ENCODE results near the gene SAMMSON. TPM values are rescaled to one million over a fixed set of nuclear protein-coding genes. Genes with fewer than 3 reads are reported as not detected.

Gene SAMMSON
- polyA plus RNA-seq, 1 donor (not counting 4 experiments of a cell fraction or from before 2014, with no cell fraction given) = not detected

DNA sequence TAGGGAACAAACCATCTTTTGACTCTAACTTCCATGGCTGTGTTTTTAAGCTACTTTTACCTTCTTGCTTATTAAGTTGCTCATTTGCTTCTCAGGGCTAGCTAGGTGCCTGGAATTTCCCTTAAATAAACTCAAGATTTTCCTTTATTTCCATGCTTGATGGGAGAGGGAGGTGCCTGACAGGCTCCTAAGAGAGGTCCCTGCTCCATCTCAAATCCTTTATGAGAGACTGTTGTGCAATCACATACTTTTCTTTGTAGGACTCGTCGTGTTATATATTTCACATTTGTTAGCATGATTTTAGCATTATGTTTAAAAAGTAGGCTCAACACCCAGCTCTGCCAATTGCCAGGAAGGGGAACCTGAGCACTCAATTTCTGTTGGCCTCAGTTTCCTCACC is 95.7 kb downstream of the SAMMSON start:
- H3K9me3 ChIP-seq (ENCODE audit: control insufficient read depth, low read depth, low read length) = no peaks in the 10 kb centered on the region
- FAIRE-seq = no peak
- dilution Hi-C loops (cut with MboI; ENCODE audit: extremely low pct_ligation_motif_present, low sequenced_read_pairs) = no loop called here

DNA sequence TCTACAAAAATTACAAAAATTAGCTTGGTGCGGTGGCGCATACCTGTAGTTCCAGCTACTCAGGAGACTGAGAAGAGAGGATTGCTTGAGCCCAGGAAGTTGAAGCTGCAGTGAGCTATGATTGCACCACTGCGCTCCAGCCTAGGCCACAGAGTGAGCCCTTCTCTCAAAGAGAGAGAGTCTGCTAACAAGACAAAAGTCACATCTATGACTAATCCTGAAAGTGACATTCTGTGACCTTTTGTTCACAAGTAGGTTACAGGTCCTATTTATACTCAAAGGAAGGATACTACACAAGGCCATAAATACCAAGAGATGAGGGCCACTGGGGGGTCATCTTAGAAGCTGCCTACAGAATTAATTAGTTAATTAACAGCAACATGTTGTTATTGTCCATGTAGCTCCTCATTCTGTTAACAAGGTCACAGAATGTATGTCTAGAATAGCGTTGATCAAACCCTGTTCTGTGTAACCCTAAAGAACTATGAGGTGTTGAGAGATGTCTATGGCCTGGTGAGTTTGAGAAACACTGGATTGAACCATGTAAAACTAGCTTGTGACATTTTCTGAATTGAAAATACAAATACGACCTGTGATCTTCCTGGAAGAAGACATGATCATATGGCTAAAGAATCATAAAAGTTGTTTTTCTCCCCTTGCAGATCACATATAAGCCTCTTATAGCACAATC is 97.0 kb downstream of the SAMMSON start:
- no peak overlapping the region for H3K9ac ChIP-seq (ENCODE audit: control insufficient read depth, extremely low read depth, insufficient read depth, low read length)
- H3K4me2 ChIP-seq (ENCODE audit: control insufficient read depth, extremely low read depth, insufficient read depth, low read depth, low read length) = no peak overlapping the region
- H3K79me2 ChIP-seq (ENCODE audit: control insufficient read depth, insufficient read depth, low read length) = no peaks in the 10 kb centered on the region
- DNase-seq (ENCODE audit: low read depth, low spot score) = no peak
- H3K27ac ChIP-seq (ENCODE audit: control insufficient read depth, insufficient read depth, low read length) = no peak overlapping the region
- no peaks in the 10 kb centered on the region for H3K9me3 ChIP-seq (ENCODE audit: control insufficient read depth, low read depth, low read length)
- H3K27me3 ChIP-seq (ENCODE audit: control insufficient read depth, extremely low read depth, insufficient read depth, low read length) = no peaks in the 10 kb centered on the region
- H4K20me1 ChIP-seq (ENCODE audit: control insufficient read depth, extremely low read depth, insufficient read depth, low read length) = no peaks in the 10 kb centered on the region
- FAIRE-seq = no peak
- no peaks in the 10 kb centered on the region for H3K4me1 ChIP-seq (ENCODE audit: control insufficient read depth, extremely low read depth, insufficient read depth, low read length)
- no peak for TF ChIP-seq EZH2 (IDR thresholded peaks at IDR 0.05; ENCODE audit: low read length)
- H2AFZ ChIP-seq (ENCODE audit: control insufficient read depth, low read length) = no peak overlapping the region
- dilution Hi-C loops (cut with MboI; ENCODE audit: extremely low pct_ligation_motif_present, low sequenced_read_pairs) = no loop called here
- H3K36me3 ChIP-seq (ENCODE audit: control insufficient read depth in 2 of 2, extremely low read depth in 1 of 2, insufficient read depth in 2 of 2, low read length in 2 of 2) = no peaks in the 10 kb centered on the region
- H3K9me1 ChIP-seq (ENCODE audit: control insufficient read depth, extremely low read depth, insufficient read depth, low read length) = no peaks in the 10 kb centered on the region
- H3K4me3 ChIP-seq (ENCODE audit: control insufficient read depth in 2 of 3, extremely low read depth in 1 of 3, insufficient read depth in 2 of 3, low read depth in 1 of 3, low read length in 3 of 3) = no peak overlapping the region

More for the DNA sequence above, 95.7 kb downstream of the SAMMSON start:
- no peak overlapping the region for H3K4me3 ChIP-seq (ENCODE audit: control insufficient read depth in 2 of 3, extremely low read depth in 1 of 3, insufficient read depth in 2 of 3, low read depth in 1 of 3, low read length in 3 of 3)
- H3K4me2 ChIP-seq (ENCODE audit: control insufficient read depth, extremely low read depth, insufficient read depth, low read depth, low read length) = no peak overlapping the region
- no peaks in the 10 kb centered on the region for H4K20me1 ChIP-seq (ENCODE audit: control insufficient read depth, extremely low read depth, insufficient read depth, low read length)
- H3K27me3 ChIP-seq (ENCODE audit: control insufficient read depth, extremely low read depth, insufficient read depth, low read length) = no peaks in the 10 kb centered on the region
- no peak overlapping the region for H2AFZ ChIP-seq (ENCODE audit: control insufficient read depth, low read length)
- no peak overlapping the region for H3K9ac ChIP-seq (ENCODE audit: control insufficient read depth, extremely low read depth, insufficient read depth, low read length)
- DNase-seq (ENCODE audit: low read depth, low spot score) = no peak
- no peaks in the 10 kb centered on the region for H3K36me3 ChIP-seq (ENCODE audit: control insufficient read depth in 2 of 2, extremely low read depth in 1 of 2, insufficient read depth in 2 of 2, low read length in 2 of 2)
- H3K9me1 ChIP-seq (ENCODE audit: control insufficient read depth, extremely low read depth, insufficient read depth, low read length) = no peaks in the 10 kb centered on the region
- TF ChIP-seq, protein P1, sequence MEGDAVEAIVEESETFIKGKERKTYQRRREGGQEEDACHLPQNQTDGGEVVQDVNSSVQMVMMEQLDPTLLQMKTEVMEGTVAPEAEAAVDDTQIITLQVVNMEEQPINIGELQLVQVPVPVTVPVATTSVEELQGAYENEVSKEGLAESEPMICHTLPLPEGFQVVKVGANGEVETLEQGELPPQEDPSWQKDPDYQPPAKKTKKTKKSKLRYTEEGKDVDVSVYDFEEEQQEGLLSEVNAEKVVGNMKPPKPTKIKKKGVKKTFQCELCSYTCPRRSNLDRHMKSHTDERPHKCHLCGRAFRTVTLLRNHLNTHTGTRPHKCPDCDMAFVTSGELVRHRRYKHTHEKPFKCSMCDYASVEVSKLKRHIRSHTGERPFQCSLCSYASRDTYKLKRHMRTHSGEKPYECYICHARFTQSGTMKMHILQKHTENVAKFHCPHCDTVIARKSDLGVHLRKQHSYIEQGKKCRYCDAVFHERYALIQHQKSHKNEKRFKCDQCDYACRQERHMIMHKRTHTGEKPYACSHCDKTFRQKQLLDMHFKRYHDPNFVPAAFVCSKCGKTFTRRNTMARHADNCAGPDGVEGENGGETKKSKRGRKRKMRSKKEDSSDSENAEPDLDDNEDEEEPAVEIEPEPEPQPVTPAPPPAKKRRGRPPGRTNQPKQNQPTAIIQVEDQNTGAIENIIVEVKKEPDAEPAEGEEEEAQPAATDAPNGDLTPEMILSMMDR (optimal IDR thresholded peaks at IDR 0.05 in 1 of 3, IDR thresholded peaks at IDR 0.05 in 1 of 3, conservative IDR thresholded peaks at IDR 0.05 in 1 of 3; ENCODE audit: extremely low read depth in 1 of 3, insufficient read depth in 2 of 3, low read length in 3 of 3) = no peak
- TF ChIP-seq EZH2 (IDR thresholded peaks at IDR 0.05; ENCODE audit: low read length) = no peak
- H3K79me2 ChIP-seq (ENCODE audit: control insufficient read depth, insufficient read depth, low read length) = no peaks in the 10 kb centered on the region
- H3K27ac ChIP-seq (ENCODE audit: control insufficient read depth, insufficient read depth, low read length) = no peak overlapping the region
- H3K4me1 ChIP-seq (ENCODE audit: control insufficient read depth, extremely low read depth, insufficient read depth, low read length) = no peaks in the 10 kb centered on the region

DNA sequence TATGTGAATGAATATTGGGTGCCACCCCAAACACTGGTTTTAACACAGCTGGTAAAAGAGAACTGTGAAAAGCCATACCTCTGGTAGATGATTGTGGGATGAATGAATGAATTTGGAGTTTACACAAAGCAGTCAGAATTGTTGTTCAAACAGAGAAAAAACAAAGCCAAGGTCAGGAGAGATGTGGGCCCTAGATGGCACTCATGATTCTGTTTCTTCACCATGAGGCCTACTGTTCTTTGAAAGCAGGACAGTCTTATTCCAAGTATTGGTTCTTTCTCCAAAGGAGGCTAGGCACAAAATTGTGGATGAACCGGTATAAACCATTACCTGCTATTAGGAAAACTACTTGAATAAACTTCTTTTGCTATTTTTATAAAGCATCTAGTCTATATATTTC is 97.6 kb downstream of the SAMMSON start:
- Histone ChIP-seq H3K27me3 (ENCODE audit: control insufficient read depth, extremely low read depth, insufficient read depth, low read length) (no peaks in the 10 kb centered on the region), H3K27ac (ENCODE audit: control insufficient read depth, insufficient read depth, low read length) (no peak overlapping the region), H4K20me1 (ENCODE audit: control insufficient read depth, extremely low read depth, insufficient read depth, low read length) (no peaks in the 10 kb centered on the region), H3K4me3 (ENCODE audit: control insufficient read depth in 2 of 3, extremely low read depth in 1 of 3, insufficient read depth in 2 of 3, low read depth in 1 of 3, low read length in 3 of 3) (no peak overlapping the region), H3K9me1 (ENCODE audit: control insufficient read depth, extremely low read depth, insufficient read depth, low read length) (no peaks in the 10 kb centered on the region), H3K4me2 (ENCODE audit: control insufficient read depth, extremely low read depth, insufficient read depth, low read depth, low read length) (no peak overlapping the region), H2AFZ (ENCODE audit: control insufficient read depth, low read length) (no peak overlapping the region), H3K79me2 (ENCODE audit: control insufficient read depth, insufficient read depth, low read length) (no peaks in the 10 kb centered on the region), H3K4me1 (ENCODE audit: control insufficient read depth, extremely low read depth, insufficient read depth, low read length) (no peaks in the 10 kb centered on the region), H3K36me3 (ENCODE audit: control insufficient read depth in 2 of 2, extremely low read depth in 1 of 2, insufficient read depth in 2 of 2, low read length in 2 of 2) (no peaks in the 10 kb centered on the region), H3K9me3 (ENCODE audit: control insufficient read depth, low read depth, low read length) (no peaks in the 10 kb centered on the region), H3K9ac (ENCODE audit: control insufficient read depth, extremely low read depth, insufficient read depth, low read length) (no peak overlapping the region)
- FAIRE-seq (no peak), DNase-seq (ENCODE audit: low read depth, low spot score) (no peak)
- dilution Hi-C loops (cut with MboI; ENCODE audit: extremely low pct_ligation_motif_present, low sequenced_read_pairs) = no loop called here
- TF ChIP-seq, protein P1 (optimal IDR thresholded peaks at IDR 0.05 in 1 of 3, IDR thresholded peaks at IDR 0.05 in 1 of 3, conservative IDR thresholded peaks at IDR 0.05 in 1 of 3; ENCODE audit: extremely low read depth in 1 of 3, insufficient read depth in 2 of 3, low read length in 3 of 3) = no peak
- no peak for TF ChIP-seq EZH2 (IDR thresholded peaks at IDR 0.05; ENCODE audit: low read length)

Measured in keratinocyte (primary cell).